Colonic mucosa (tissue), 4 donors: ENCODE results near the gene TBC1D22A. TPM values are rescaled to one million over a fixed set of nuclear protein-coding genes. Genes with fewer than 3 reads are reported as not detected.

Experiments
- DNase-seq: peaks from one replicate; pipeline ENCODE4 v3.0.0-alpha.2; 2020
- H3K27ac ChIP-seq: fragments of 200-600 bp; one replicate; pipeline ENCODE4 v1.8.0; 2021
- H3K27me3 ChIP-seq: fragments of 200-600 bp; one replicate; pipeline ENCODE4 v1.8.0; 2021
- H3K36me3 ChIP-seq: fragments of 200-600 bp; one replicate; pipeline ENCODE4 v1.8.0; 2021
- H3K4me1 ChIP-seq: fragments of 200-600 bp; one replicate; pipeline ENCODE4 v1.8.0; 2021; ENCODE audit warnings: mild to moderate bottlenecking
- H3K4me3 ChIP-seq: fragments of 200-600 bp; one replicate; pipeline ENCODE4 v1.8.0; 2021
- H3K9ac ChIP-seq, 2 donors: one replicate each; pipeline ENCODE4 v1.7.0; 2013; ENCODE audit warnings: control low read depth in 2 of 2, low read depth in 2 of 2, low read length in 2 of 2
- H3K9me3 ChIP-seq: fragments of 200-600 bp; one replicate; pipeline ENCODE4 v1.8.0; 2021
- CTCF ChIP-seq: fragments of 200-600 bp; IDR thresholded peaks from one replicate; pipeline ENCODE4 v1.8.0; 2022; ENCODE audit warnings: antibody characterized with exemption, mild to moderate bottlenecking
- intact Hi-C: fragments of 100-400 bp; cut with DNase I; formaldehyde crosslinking; loops from one replicate; pipeline ENCODE4 v1.14.1; 2022
- total RNA-seq, 2 donors: library from RNA; stranded (reverse); fragmentation: NEBNext Ultra II Directional in 1 of 2; extraction: Animal tissue kit (Norgen Biotek cat#: 25700) in 1 of 2; gene quantifications; one replicate each; pipeline ENCODE4 v1.2.1, GENCODE V29; 2021
- donor health status: healthy.
- donor health status: DM: no; HTN: no; CAD: no.
- donor health status: DM: no; HTN: no; CAD: no.

The TBC1D22A gene
- total RNA-seq, 2 donors from 2014 or later = 34.2 to 36.4 TPM

- no peak for DNase-seq
- Histone ChIP-seq H3K27me3 (no peaks in the 10 kb centered on the region), H3K27ac (no peak overlapping the region), H3K4me3 (no peak overlapping the region), H3K9ac (no peak overlapping the region), H3K9me3 (no peaks in the 10 kb centered on the region), H3K36me3 (no peaks in the 10 kb centered on the region), H3K4me1 (no peaks in the 10 kb centered on the region)
- no peak for TF ChIP-seq CTCF
- intact Hi-C loops = no loop called here
Measured at GRCh38 chr22:47016631-47017030, 254.2 kb downstream of the TBC1D22A start.

GRCh38 chr22:47017245-47017644, 254.8 kb downstream of the TBC1D22A start:
- Histone ChIP-seq H3K27me3 (no peaks in the 10 kb centered on the region), H3K4me1 (no peaks in the 10 kb centered on the region), H3K9ac (no peak overlapping the region), H3K9me3 (no peaks in the 10 kb centered on the region), H3K36me3 (no peaks in the 10 kb centered on the region), H3K4me3 (no peak overlapping the region), H3K27ac (no peak overlapping the region)
- intact Hi-C loops = no loop called here
- TF ChIP-seq CTCF = no peak
- DNase-seq = no peak

GRCh38 chr22:47018010-47018910, 255.8 kb downstream of the TBC1D22A start:
- intact Hi-C loops = no loop called here
- no peak overlapping the region for H3K4me3 ChIP-seq
- no peak for TF ChIP-seq CTCF
- no peak overlapping the region for H3K27ac ChIP-seq
- no peaks in the 10 kb centered on the region for H3K9me3 ChIP-seq
- no peaks in the 10 kb centered on the region for H3K36me3 ChIP-seq
- no peak for DNase-seq
- H3K27me3 ChIP-seq = no peaks in the 10 kb centered on the region
- H3K4me1 ChIP-seq = no peaks in the 10 kb centered on the region
- H3K9ac ChIP-seq = no peak overlapping the region

- DNase-seq = no peak
- no peaks in the 10 kb centered on the region for H3K36me3 ChIP-seq
- no peaks in the 10 kb centered on the region for H3K9me3 ChIP-seq
- no peak overlapping the region for H3K9ac ChIP-seq
- intact Hi-C loops = no loop called here
- no peaks in the 10 kb centered on the region for H3K27me3 ChIP-seq
- H3K4me3 ChIP-seq = no peak overlapping the region
- no peak overlapping the region for H3K27ac ChIP-seq
- no peak for TF ChIP-seq CTCF
- H3K4me1 ChIP-seq = no peaks in the 10 kb centered on the region
Measured at GRCh38 chr22:47019012-47019790, 256.8 kb downstream of the TBC1D22A start.

- no peak overlapping the region for H3K4me3 ChIP-seq
- TF ChIP-seq CTCF = no peak
- intact Hi-C loops = no loop called here
- H3K36me3 ChIP-seq = no peaks in the 10 kb centered on the region
- H3K27me3 ChIP-seq = no peaks in the 10 kb centered on the region
- no peak overlapping the region for H3K27ac ChIP-seq
- H3K9me3 ChIP-seq = no peaks in the 10 kb centered on the region
- H3K9ac ChIP-seq = no peak overlapping the region
- H3K4me1 ChIP-seq = no peaks in the 10 kb centered on the region
- no peak for DNase-seq
Measured at GRCh38 chr22:47020166-47020565, 257.7 kb downstream of the TBC1D22A start.
